Muscle layer of duodenum (tissue), 2 donors: ENCODE measurements around the gene LYSET.
"Not testable (repeated sequence)": the region's sequence is repeated elsewhere in the genome, so short reads cannot be mapped to it uniquely, and the experiment has no call there.

ENCODE experiments used
- H3K27ac ChIP-seq: one replicate; pipeline ENCODE4 v1.7.0; 2013; ENCODE audit warnings: mild to moderate bottlenecking, low read length
- H3K27me3 ChIP-seq: one replicate; pipeline ENCODE4 v1.7.0; 2013; ENCODE audit warnings: low read depth, mild to moderate bottlenecking, control low read depth, low read length
- H3K36me3 ChIP-seq, 2 donors: one replicate each; pipeline ENCODE4 v1.7.0; 2013; ENCODE audit warnings: low read length in 2 of 2, control low read depth in 1 of 2, mild to moderate bottlenecking in 1 of 2; ENCODE audit not compliant: insufficient read depth in 2 of 2, control insufficient read depth in 1 of 2
- H3K4me1 ChIP-seq, 2 donors: one replicate each; pipeline ENCODE4 v1.7.0; 2013; ENCODE audit warnings: low read length in 2 of 2, mild to moderate bottlenecking in 2 of 2, control low read depth in 1 of 2, moderate library complexity in 1 of 2; ENCODE audit not compliant: insufficient read depth in 2 of 2, control insufficient read depth in 1 of 2
- H3K4me3 ChIP-seq, 2 donors: one replicate each; pipeline ENCODE4 v1.7.0; 2013; ENCODE audit warnings: low read length in 2 of 2, low read depth in 1 of 2, mild to moderate bottlenecking in 1 of 2
- H3K9me3 ChIP-seq, 2 donors: one replicate each; pipeline ENCODE4 v1.7.0; 2013; ENCODE audit warnings: low read length in 2 of 2, control low read depth in 1 of 2, mild to moderate bottlenecking in 1 of 2; ENCODE audit not compliant: control insufficient read depth in 1 of 2
- donor health status: healthy.

The LYSET gene

GRCh38 chr14:93155667-93156066, 29.4 kb upstream of the LYSET start:
- Histone ChIP-seq H3K4me1 (no peaks in the 10 kb centered on the region), H3K36me3 (no peaks in the 10 kb centered on the region), H3K9me3 (no peaks in the 10 kb centered on the region), H3K27ac (no peak overlapping the region), H3K27me3 (no peaks in the 10 kb centered on the region), H3K4me3 (no peak overlapping the region)

GRCh38 chr14:93156693-93157369, 28.3 kb upstream of the LYSET start:
- Histone ChIP-seq H3K36me3 (no peaks in the 10 kb centered on the region), H3K4me3 (no peak overlapping the region), H3K27ac (no peak overlapping the region), H3K27me3 (no peaks in the 10 kb centered on the region), H3K4me1 (no peaks in the 10 kb centered on the region), H3K9me3 (no peaks in the 10 kb centered on the region)

- H3K27me3 ChIP-seq, H3K9me3 ChIP-seq, H3K27ac ChIP-seq, H3K4me1 ChIP-seq, H3K4me3 ChIP-seq, H3K36me3 ChIP-seq: not testable (repeated sequence)
These were observed 26.8 kb upstream of the LYSET start for GRCh38 chr14:93158349-93158748.

GRCh38 chr14:93159625-93160352, 25.3 kb upstream of the LYSET start:
- H3K4me3 ChIP-seq, H3K27me3 ChIP-seq, H3K36me3 ChIP-seq, H3K27ac ChIP-seq, H3K9me3 ChIP-seq, H3K4me1 ChIP-seq: not testable (repeated sequence)

GRCh38 chr14:93160353-93160801, 24.7 kb upstream of the LYSET start:
- Histone ChIP-seq H3K27ac (no peak overlapping the region), H3K4me3 (no peak overlapping the region), H3K36me3 (no peaks in the 10 kb centered on the region), H3K27me3 (no peaks in the 10 kb centered on the region), H3K4me1 (no peaks in the 10 kb centered on the region), H3K9me3 (no peaks in the 10 kb centered on the region)

GRCh38 chr14:93161411-93161940, 23.6 kb upstream of the LYSET start:
- Histone ChIP-seq H3K4me3 (no peak overlapping the region), H3K27ac (no peak overlapping the region), H3K4me1 (no peaks in the 10 kb centered on the region), H3K27me3 (no peaks in the 10 kb centered on the region), H3K9me3 (no peaks in the 10 kb centered on the region), H3K36me3 (no peaks in the 10 kb centered on the region)

GRCh38 chr14:93163564-93163963, 21.6 kb upstream of the LYSET start:
- Histone ChIP-seq H3K27me3 (no peaks in the 10 kb centered on the region), H3K9me3 (no peaks in the 10 kb centered on the region), H3K4me1 (no peaks in the 10 kb centered on the region), H3K36me3 (no peaks in the 10 kb centered on the region), H3K27ac (no peak overlapping the region), H3K4me3 (no peak overlapping the region)

GRCh38 chr14:93165271-93166265, 19.5 kb upstream of the LYSET start:
- not testable (repeated sequence) for H3K27ac ChIP-seq, H3K9me3 ChIP-seq, H3K36me3 ChIP-seq, H3K27me3 ChIP-seq, H3K4me1 ChIP-seq, H3K4me3 ChIP-seq

- not testable (repeated sequence) for H3K27ac ChIP-seq, H3K9me3 ChIP-seq, H3K4me3 ChIP-seq, H3K4me1 ChIP-seq, H3K36me3 ChIP-seq, H3K27me3 ChIP-seq
These were observed 16.5 kb upstream of the LYSET start for GRCh38 chr14:93168610-93169009.

- not testable (repeated sequence) for H3K4me1 ChIP-seq, H3K27ac ChIP-seq, H3K9me3 ChIP-seq, H3K27me3 ChIP-seq, H3K36me3 ChIP-seq, H3K4me3 ChIP-seq
These were observed 15.5 kb upstream of the LYSET start for GRCh38 chr14:93169619-93170018.

GRCh38 chr14:93170141-93170540, 15.0 kb upstream of the LYSET start:
- not testable (repeated sequence) for H3K27me3 ChIP-seq, H3K27ac ChIP-seq, H3K4me1 ChIP-seq, H3K9me3 ChIP-seq, H3K4me3 ChIP-seq, H3K36me3 ChIP-seq
